GM19240 (cell line): Measurements from ENCODE around the gene CFAP92.
"Not testable (repeated sequence)": the region's sequence is repeated elsewhere in the genome, so short reads cannot be mapped to it uniquely, and the experiment has no call there.

ENCODE experiments used
- DNase-seq: peaks from one replicate; pipeline ENCODE4 v3.0.0; 2011; ENCODE audit warnings: low spot score; ENCODE audit not compliant: insufficient read length

The CFAP92 gene

DNA sequence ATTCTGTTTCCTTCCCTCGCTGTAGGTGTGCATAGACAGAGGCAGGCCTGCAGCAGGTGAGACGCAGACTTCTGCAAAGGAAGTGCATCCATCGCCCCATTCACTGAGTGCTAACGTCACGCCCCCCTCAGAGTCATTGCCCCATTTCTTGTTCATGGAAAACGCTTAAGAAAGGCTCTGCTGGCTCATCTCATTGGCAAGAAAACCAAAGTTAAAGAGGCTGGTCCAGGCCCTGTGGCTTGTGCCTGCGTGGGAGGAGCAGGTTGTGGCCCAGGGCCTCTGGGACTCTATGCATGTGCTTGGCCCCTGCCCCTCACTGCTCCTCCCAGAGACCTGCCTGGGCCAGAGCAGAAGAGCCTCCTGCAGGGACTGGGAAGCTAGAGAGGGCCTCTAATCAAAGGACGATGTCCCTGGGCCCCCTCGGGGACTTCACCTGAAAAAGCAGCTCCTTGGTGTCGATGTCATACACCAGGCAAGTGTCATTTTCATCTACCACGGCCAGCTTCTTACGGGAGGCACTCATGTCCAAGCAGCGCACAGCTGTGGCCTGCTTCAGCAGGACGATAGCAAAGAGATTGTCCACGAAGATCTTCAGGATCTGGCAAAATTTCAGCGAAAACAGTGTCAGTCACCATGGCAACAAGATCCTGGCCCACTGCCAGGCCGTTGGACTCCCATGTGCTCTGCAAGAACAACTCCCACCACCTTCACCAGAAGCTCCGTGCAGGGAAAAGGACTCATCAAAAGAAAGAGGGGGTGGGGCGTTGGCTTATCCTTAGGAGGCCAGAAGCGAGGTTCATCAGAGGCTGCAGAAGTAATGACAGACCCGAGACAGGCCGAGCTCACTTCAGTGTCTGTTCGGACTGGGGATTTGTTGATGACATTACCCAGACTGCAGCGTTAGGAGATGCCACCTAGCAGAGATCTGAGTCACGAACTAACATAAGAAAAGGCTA is 128.7 kb downstream of the CFAP92 start:
- not testable (repeated sequence) for DNase-seq

DNA sequence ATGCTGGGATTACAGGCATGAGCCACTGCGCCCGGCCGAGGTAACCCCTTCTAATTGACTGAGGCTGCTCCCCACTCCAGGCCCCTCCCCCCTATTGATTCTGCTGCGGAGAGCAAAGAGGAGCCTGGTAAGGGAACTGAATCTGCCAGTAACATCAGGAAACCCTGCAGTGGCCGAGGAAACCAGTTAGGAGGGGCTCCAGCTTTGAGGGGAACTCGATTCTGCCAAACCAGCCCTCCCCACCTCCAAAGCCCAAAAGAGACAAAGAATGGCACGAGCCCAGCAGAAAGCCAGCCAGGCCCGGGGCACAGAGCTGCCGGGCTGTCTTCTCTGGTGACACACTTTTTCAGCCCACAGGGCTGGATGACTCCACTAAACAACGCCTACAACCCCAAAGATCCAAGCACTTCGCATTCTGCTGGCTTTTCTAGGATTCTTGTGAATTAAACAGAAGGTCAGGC is 129.5 kb downstream of the CFAP92 start:
- DNase-seq, result no peak

DNA sequence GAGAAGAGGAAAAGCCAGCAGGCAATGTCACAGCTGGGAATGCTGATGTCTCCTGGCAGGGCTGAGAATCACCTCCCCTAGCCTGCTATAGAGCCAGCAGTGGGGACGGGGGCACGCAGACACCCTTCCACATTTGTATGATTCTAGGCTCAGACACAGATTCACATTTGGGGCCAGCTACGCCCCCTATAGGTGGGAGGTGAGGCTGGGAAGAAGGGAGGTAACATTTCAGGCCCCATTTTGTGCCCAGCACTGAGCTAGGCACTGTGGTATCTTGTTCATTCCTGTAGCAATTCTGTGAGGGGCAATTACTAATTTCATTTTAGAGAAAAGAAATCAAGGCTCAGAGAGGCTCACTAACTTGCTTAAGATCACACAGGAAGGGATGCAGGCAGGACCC is 130.3 kb downstream of the CFAP92 start:
- DNase-seq, result no peak

DNA sequence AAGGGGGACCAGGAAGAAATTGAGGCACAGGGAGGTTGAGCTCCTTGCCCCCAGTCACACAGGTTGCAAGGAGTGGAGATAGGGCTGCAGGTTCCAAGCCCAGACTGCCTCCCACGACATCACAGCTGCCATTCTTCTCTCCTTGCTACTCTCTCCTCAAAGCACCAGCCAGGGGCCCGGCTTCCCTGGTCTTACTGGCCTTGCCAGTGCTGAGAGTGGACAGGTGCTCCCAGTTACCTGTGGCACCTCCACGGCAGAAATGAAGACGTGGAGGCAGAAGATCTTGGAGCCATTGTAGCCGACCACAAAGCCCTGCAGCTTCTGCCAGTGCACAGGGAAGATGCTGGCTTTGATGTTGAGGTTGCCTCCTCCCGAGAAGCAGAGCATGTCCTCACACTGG is 132.4 kb downstream of the CFAP92 start:
- no peak for DNase-seq
